Measurements from ENCODE around the gene CD247. TPM values are rescaled to one million over a fixed set of nuclear protein-coding genes. Genes with fewer than 3 reads are reported as not detected.

The CD247 gene
- total RNA-seq, 2 donors from 2014 or later = 0.79 to 1.1 TPM

- Histone ChIP-seq H3K27me3 (no peaks in the 10 kb centered on the region), H3K9me3 (peaks cover 0 to 3% of the 10 kb centered on the region in 2 donors), H3K4me3 (no peak overlapping the region), H3K36me3 (no peaks in the 10 kb centered on the region), H3K27ac (no peak overlapping the region), H3K4me1 (no peaks in the 10 kb centered on the region)
- TF ChIP-seq, protein P1, sequence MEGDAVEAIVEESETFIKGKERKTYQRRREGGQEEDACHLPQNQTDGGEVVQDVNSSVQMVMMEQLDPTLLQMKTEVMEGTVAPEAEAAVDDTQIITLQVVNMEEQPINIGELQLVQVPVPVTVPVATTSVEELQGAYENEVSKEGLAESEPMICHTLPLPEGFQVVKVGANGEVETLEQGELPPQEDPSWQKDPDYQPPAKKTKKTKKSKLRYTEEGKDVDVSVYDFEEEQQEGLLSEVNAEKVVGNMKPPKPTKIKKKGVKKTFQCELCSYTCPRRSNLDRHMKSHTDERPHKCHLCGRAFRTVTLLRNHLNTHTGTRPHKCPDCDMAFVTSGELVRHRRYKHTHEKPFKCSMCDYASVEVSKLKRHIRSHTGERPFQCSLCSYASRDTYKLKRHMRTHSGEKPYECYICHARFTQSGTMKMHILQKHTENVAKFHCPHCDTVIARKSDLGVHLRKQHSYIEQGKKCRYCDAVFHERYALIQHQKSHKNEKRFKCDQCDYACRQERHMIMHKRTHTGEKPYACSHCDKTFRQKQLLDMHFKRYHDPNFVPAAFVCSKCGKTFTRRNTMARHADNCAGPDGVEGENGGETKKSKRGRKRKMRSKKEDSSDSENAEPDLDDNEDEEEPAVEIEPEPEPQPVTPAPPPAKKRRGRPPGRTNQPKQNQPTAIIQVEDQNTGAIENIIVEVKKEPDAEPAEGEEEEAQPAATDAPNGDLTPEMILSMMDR (IDR thresholded peaks at IDR 0.05) = no peak
- DNase-seq (ENCODE audit: low spot score) = no peak
These were observed 38.9 kb downstream of the CD247 start for GRCh38 chr1:167479331-167479979.

GRCh38 chr1:167477986-167478385 is 40.3 kb downstream of the CD247 start:
- Histone ChIP-seq H3K4me1 (no peaks in the 10 kb centered on the region), H3K4me3 (no peak overlapping the region), H3K36me3 (no peaks in the 10 kb centered on the region), H3K27me3 (no peaks in the 10 kb centered on the region), H3K27ac (no peak overlapping the region), H3K9me3 (peaks cover 0 to 3% of the 10 kb centered on the region in 2 donors)
- DNase-seq (ENCODE audit: low spot score) = no peak
- TF ChIP-seq, protein P1 (IDR thresholded peaks at IDR 0.05) = no peak

- Histone ChIP-seq H3K4me3 (no peak overlapping the region), H3K9me3 (peaks cover 0 to 3% of the 10 kb centered on the region in 2 donors), H3K4me1 (no peaks in the 10 kb centered on the region), H3K27me3 (no peaks in the 10 kb centered on the region), H3K36me3 (no peaks in the 10 kb centered on the region), H3K27ac (no peak overlapping the region)
- TF ChIP-seq, protein P1 (IDR thresholded peaks at IDR 0.05) = no peak
- no peak for DNase-seq (ENCODE audit: low spot score)
These were observed 42.3 kb downstream of the CD247 start for GRCh38 chr1:167476061-167476460.

DNA sequence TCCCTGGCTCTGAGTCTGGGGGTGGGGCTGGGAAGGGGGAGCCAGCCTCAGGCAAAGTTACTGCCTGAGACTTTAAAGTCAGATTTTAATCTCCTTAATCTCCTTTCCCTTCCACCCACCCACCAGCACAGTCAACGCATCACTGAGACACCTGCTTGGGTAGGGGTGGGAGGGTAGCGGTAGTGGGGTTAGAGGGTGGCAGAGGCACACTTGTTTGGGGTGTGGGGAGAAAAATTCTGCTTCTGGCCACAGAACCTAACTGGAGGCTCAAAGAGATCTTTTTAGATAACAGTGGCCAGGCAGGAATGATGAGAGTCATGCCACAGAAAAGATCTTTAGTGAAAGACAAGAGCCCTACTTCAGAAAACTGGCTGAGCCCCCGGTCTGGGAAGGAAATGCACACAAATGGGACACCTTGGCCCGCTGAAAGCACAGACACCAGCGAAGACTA is 44.1 kb downstream of the CD247 start:
- H3K9me3 ChIP-seq = peaks cover 0 to 3% of the 10 kb centered on the region in 2 donors
- no peak for DNase-seq (ENCODE audit: low spot score)
- no peak overlapping the region for H3K4me3 ChIP-seq
- TF ChIP-seq, protein P1 (IDR thresholded peaks at IDR 0.05) = no peak
- no peaks in the 10 kb centered on the region for H3K27me3 ChIP-seq
- H3K36me3 ChIP-seq = no peaks in the 10 kb centered on the region
- H3K27ac ChIP-seq = no peak overlapping the region
- H3K4me1 ChIP-seq = no peaks in the 10 kb centered on the region

DNA sequence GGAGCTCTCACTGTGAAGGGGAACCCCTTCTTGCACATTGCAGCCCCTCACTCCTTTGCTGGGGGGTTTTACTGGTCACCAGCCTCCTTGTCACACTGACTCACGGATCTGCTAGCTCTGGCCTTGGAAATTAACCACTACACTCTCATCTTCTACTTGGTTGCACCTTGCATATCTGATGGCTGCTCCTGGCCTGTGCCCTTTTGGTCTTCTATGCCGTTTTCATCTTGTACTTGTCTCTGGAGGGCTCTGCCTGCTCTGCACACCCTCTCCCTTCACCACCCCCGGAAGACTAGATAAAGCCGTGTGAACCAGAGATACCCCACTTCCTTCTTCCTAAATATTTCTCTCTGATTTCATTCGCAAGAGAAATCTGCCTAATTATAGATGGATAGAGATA is 44.6 kb downstream of the CD247 start:
- Histone ChIP-seq H3K9me3 (peaks cover 0 to 3% of the 10 kb centered on the region in 2 donors), H3K27ac (no peak overlapping the region), H3K27me3 (no peaks in the 10 kb centered on the region), H3K4me1 (no peaks in the 10 kb centered on the region), H3K36me3 (no peaks in the 10 kb centered on the region), H3K4me3 (no peak overlapping the region)
- DNase-seq (ENCODE audit: low spot score) = no peak
- TF ChIP-seq, protein P1 (IDR thresholded peaks at IDR 0.05) = no peak

All from right atrium auricular region (tissue), 2 donors.